HCT116 (cell line): ENCODE measurements around the gene DEF6. TPM values are rescaled to one million over a fixed set of nuclear protein-coding genes. Genes with fewer than 3 reads are reported as not detected.

Experiments
- ATAC-seq: fragments of 200-7000 bp; cut with Tn5 transposase; 2 replicates; pipeline ENCODE4 v1.9.1; 2020; ENCODE audit warnings: mild to moderate bottlenecking, moderate library complexity
- BruUV-seq: library from RNA; stranded (reverse); fragments of 400-500 nt; replicated peaks from 2 replicates; lab custom pipeline; 2021; lab: Mats Ljungman, UMichigan
- CTCF ChIA-PET: fragments of 300-600 bp; sonication (Branson Sonifier 250); formaldehyde crosslinking; loops from one replicate; lab custom pipeline; 2021; ENCODE audit warnings: antibody characterized with exemption; lab: Charles Lee
- POLR2A ChIA-PET: fragments of 300-600, 350-600 bp; sonication (Branson Sonifier 250); formaldehyde crosslinking; loops from one replicate; lab custom pipeline; 2021; ENCODE audit warnings: antibody characterized with exemption; lab: Charles Lee
- RAD21 ChIA-PET, 2 experiments: fragments of 300-600 bp; sonication (Branson Sonifier 250); formaldehyde crosslinking; loops; one replicate each; lab custom pipeline; 2023; ENCODE audit warnings: low total read pairs in 2 of 2; ENCODE audit not compliant: uncharacterized antibody in 2 of 2, unreplicated experiment in 2 of 2, low non-redundant PET in 1 of 2; lab: Charles Lee
- DNase-seq: peaks from one replicate; pipeline ENCODE4 v3.0.0-alpha.2; 2010; ENCODE audit warnings: low read depth, low spot score
- H2AFZ ChIP-seq: fragments of 200-600 bp; shearing (Covaris generic), sonication (generic); 2 replicates; pipeline ENCODE4 v1.6.1; 2017; ENCODE audit warnings: low read depth, mixed run types, mixed read lengths, antibody characterized with exemption, low read length; ENCODE audit not compliant: poor library complexity, severe bottlenecking
- H3K27ac ChIP-seq: 2 replicates; pipeline ENCODE4 v1.5.1; 2012; ENCODE audit warnings: low read depth, low read length
- H3K27me3 ChIP-seq: fragments of 200-600 bp; sonication (generic); 2 replicates; pipeline ENCODE4 v1.6.1; 2016; ENCODE audit warnings: mixed run types, low read length, mixed read lengths; ENCODE audit not compliant: insufficient read depth
- H3K36me3 ChIP-seq, 2 experiments: fragments of 200-500 bp in 1 of 2; fragments of 200-600 bp in 1 of 2; sonication (Bioruptor generic) in 1 of 2; sonication (generic) in 1 of 2; 2 replicates each; pipeline versions ENCODE4 v1.5.1 to v1.6.1; 2014 to 2016; ENCODE audit warnings: low read length in 2 of 2, inconsistent platforms in 1 of 2, mixed read lengths in 1 of 2, mixed run types in 1 of 2; ENCODE audit not compliant: insufficient read depth in 2 of 2, control insufficient read depth in 1 of 2
- H3K4me1 ChIP-seq, 2 experiments: fragments of 200-600 bp in 1 of 2; sonication (generic) in 1 of 2; 2 replicates each; pipeline versions ENCODE4 v1.5.1 to v1.6.1; 2012 to 2017; ENCODE audit warnings: low read length in 2 of 2, inconsistent platforms in 1 of 2, mild to moderate bottlenecking in 1 of 2, mixed read lengths in 1 of 2, mixed run types in 1 of 2, moderate library complexity in 1 of 2; ENCODE audit not compliant: insufficient read depth in 2 of 2, control insufficient read depth in 1 of 2
- H3K4me2 ChIP-seq: fragments of 200-600 bp; sonication (generic); 2 replicates; pipeline ENCODE4 v1.6.1; 2017; ENCODE audit warnings: mixed run types, low read length, mixed read lengths
- H3K4me3 ChIP-seq, 2 experiments: fragments of 200-600 bp in 1 of 2; sonication (generic) in 1 of 2; replicated peaks in 1 of 2; 2 replicates each; pipeline ENCODE4 v1.5.1; 2011 to 2016; ENCODE audit warnings: low read length in 2 of 2, control low read depth in 1 of 2, low read depth in 1 of 2, mild to moderate bottlenecking in 1 of 2, mixed read lengths in 1 of 2, mixed run types in 1 of 2
- H3K79me2 ChIP-seq: fragments of 200-600 bp; sonication (generic); 2 replicates; pipeline ENCODE4 v1.6.1; 2017; ENCODE audit warnings: mild to moderate bottlenecking, mixed run types, low read length, moderate library complexity, mixed read lengths; ENCODE audit not compliant: insufficient read depth
- H3K9ac ChIP-seq: fragments of 200-600 bp; sonication (generic); 2 replicates; pipeline ENCODE4 v1.6.1; 2016; ENCODE audit warnings: low read length, mixed read lengths
- H3K9me2 ChIP-seq: fragments of 200-600 bp; sonication (generic), shearing (Covaris generic); 2 replicates; pipeline ENCODE4 v1.6.1; 2017; ENCODE audit warnings: mixed run types, mild to moderate bottlenecking, moderate library complexity; ENCODE audit not compliant: insufficient read depth
- H3K9me3 ChIP-seq, 2 experiments: fragments of 200-500 bp in 1 of 2; fragments of 200-600 bp in 1 of 2; sonication (Bioruptor generic) in 1 of 2; sonication (generic) in 1 of 2; 2 replicates each; pipeline ENCODE4 v1.6.1; 2014 to 2017; ENCODE audit warnings: low read length in 2 of 2, mixed read lengths in 2 of 2, inconsistent platforms in 1 of 2, low read depth in 1 of 2, mild to moderate bottlenecking in 1 of 2, mixed run types in 1 of 2, moderate library complexity in 1 of 2; ENCODE audit not compliant: control insufficient read depth in 1 of 2, insufficient read depth in 1 of 2
- H4K20me1 ChIP-seq: fragments of 200-600 bp; sonication (generic), shearing (Covaris generic); 2 replicates; pipeline ENCODE4 v1.6.1; 2017; ENCODE audit warnings: mixed run types, mild to moderate bottlenecking, moderate library complexity; ENCODE audit not compliant: insufficient read depth
- ATF3 ChIP-seq: IDR thresholded peaks from 2 replicates; pipeline ENCODE4 v1.6.1; 2012
- CBX3 ChIP-seq: IDR thresholded peaks from 2 replicates; pipeline ENCODE4 v1.6.1; 2012; ENCODE audit warnings: low read depth
- EZH2phosphoT487 ChIP-seq: fragments of 200-600 bp; IDR thresholded peaks from 2 replicates; pipeline ENCODE4 v1.6.1; 2018; ENCODE audit warnings: antibody characterized with exemption, borderline replicate concordance
- FOSL1 ChIP-seq: IDR thresholded peaks from 2 replicates; pipeline ENCODE4 v1.6.1; 2012; ENCODE audit warnings: low read depth
- JUND ChIP-seq: IDR thresholded peaks from 2 replicates; pipeline ENCODE4 v1.6.1; 2012
- MAX ChIP-seq: IDR thresholded peaks from 2 replicates; pipeline ENCODE4 v1.6.1; 2012
- POLR2AphosphoS5 ChIP-seq: IDR thresholded peaks from 2 replicates; pipeline ENCODE4 v1.6.1; 2011; ENCODE audit warnings: mild to moderate bottlenecking, low read depth, low read length, moderate library complexity
- RAD21 ChIP-seq: IDR thresholded peaks from 2 replicates; pipeline ENCODE4 v1.6.1; 2012; ENCODE audit warnings: low read depth, mild to moderate bottlenecking
- REST ChIP-seq: IDR thresholded peaks from 2 replicates; pipeline ENCODE4 v1.6.1; 2012; ENCODE audit warnings: low read depth
- SIN3A ChIP-seq: IDR thresholded peaks from 2 replicates; pipeline ENCODE4 v1.6.1; 2012; ENCODE audit warnings: low read depth
- SP1 ChIP-seq: IDR thresholded peaks from 2 replicates; pipeline ENCODE4 v1.6.1; 2012; ENCODE audit warnings: low read depth
- ZFX ChIP-seq: fragments of 450-650 bp; IDR thresholded peaks from 2 replicates; pipeline ENCODE4 v1.6.1; 2017
- ZNF274 ChIP-seq: fragments of 200-500 bp; sonication (Bioruptor generic); IDR thresholded peaks from 2 replicates; pipeline ENCODE4 v1.6.1; 2014; ENCODE audit warnings: mild to moderate bottlenecking, low read depth, low read length, inconsistent platforms
- intact Hi-C: fragments of 100-400 bp; cut with micrococcal nuclease; formaldehyde crosslinking; loops from 2 replicates; pipeline ENCODE4 v1.10.0; 2022
- total RNA-seq: library from RNA; stranded (reverse); gene quantifications from one replicate; pipeline ENCODE4 v1.2.1, GENCODE V29; 2021; ENCODE audit not compliant: unreplicated experiment
- TF ChIP-seq, protein P1 (sequence below): IDR thresholded peaks from 2 replicates; pipeline ENCODE4 v1.6.1; 2011; ENCODE audit warnings: mild to moderate bottlenecking, low read length, moderate library complexity; ENCODE audit not compliant: insufficient replicate concordance; ENCODE audit errors: extremely low read depth
- TF ChIP-seq, protein P2 (sequence below), 3 experiments: fragments of 200-600 bp in 1 of 3; sonication (generic) in 1 of 3; IDR thresholded peaks in 2 of 3; conservative IDR thresholded peaks in 1 of 3; 2 replicates each; pipeline ENCODE4 v1.5.1; 2012 to 2017; ENCODE audit warnings: low read depth in 2 of 3, low read length in 2 of 3, antibody characterized with exemption in 1 of 3, borderline replicate concordance in 1 of 3, control low read depth in 1 of 3, mild to moderate bottlenecking in 1 of 3, mixed read lengths in 1 of 3, mixed run types in 1 of 3, moderate library complexity in 1 of 3; ENCODE audit not compliant: insufficient read depth in 1 of 3

DEF6 gene
- total RNA-seq, 1 experiment from 2014 or later, result 40.4 TPM

GRCh38 chr6:35294308-35294945 is 3.2 kb upstream of the DEF6 start:
- BruUV-seq, result no TSS peak
- no peak for TF ChIP-seq CBX3
- TF ChIP-seq ATF3, result no peak
- TF ChIP-seq ZFX, result no peak
- no peak for TF ChIP-seq POLR2AphosphoS5
- TF ChIP-seq MAX, result no peak
- no peak for TF ChIP-seq JUND
- TF ChIP-seq ZNF274, result no peak
- no peak for TF ChIP-seq SIN3A
- TF ChIP-seq SP1, result no peak
- no peak for TF ChIP-seq FOSL1
- no peak for TF ChIP-seq REST
- peak; percentile 77 for TF ChIP-seq RAD21
- TF ChIP-seq EZH2phosphoT487, result no peak
- TF ChIP-seq, protein P1, sequence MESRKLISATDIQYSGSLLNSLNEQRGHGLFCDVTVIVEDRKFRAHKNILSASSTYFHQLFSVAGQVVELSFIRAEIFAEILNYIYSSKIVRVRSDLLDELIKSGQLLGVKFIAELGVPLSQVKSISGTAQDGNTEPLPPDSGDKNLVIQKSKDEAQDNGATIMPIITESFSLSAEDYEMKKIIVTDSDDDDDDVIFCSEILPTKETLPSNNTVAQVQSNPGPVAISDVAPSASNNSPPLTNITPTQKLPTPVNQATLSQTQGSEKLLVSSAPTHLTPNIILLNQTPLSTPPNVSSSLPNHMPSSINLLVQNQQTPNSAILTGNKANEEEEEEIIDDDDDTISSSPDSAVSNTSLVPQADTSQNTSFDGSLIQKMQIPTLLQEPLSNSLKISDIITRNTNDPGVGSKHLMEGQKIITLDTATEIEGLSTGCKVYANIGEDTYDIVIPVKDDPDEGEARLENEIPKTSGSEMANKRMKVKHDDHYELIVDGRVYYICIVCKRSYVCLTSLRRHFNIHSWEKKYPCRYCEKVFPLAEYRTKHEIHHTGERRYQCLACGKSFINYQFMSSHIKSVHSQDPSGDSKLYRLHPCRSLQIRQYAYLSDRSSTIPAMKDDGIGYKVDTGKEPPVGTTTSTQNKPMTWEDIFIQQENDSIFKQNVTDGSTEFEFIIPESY, result no peak
- TF ChIP-seq, protein P2, sequence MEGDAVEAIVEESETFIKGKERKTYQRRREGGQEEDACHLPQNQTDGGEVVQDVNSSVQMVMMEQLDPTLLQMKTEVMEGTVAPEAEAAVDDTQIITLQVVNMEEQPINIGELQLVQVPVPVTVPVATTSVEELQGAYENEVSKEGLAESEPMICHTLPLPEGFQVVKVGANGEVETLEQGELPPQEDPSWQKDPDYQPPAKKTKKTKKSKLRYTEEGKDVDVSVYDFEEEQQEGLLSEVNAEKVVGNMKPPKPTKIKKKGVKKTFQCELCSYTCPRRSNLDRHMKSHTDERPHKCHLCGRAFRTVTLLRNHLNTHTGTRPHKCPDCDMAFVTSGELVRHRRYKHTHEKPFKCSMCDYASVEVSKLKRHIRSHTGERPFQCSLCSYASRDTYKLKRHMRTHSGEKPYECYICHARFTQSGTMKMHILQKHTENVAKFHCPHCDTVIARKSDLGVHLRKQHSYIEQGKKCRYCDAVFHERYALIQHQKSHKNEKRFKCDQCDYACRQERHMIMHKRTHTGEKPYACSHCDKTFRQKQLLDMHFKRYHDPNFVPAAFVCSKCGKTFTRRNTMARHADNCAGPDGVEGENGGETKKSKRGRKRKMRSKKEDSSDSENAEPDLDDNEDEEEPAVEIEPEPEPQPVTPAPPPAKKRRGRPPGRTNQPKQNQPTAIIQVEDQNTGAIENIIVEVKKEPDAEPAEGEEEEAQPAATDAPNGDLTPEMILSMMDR (IDR thresholded peaks at IDR 0.05 in 2 of 3, conservative IDR thresholded peaks at IDR 0.05 in 1 of 3; ENCODE audit: borderline replicate concordance in 1 of 3, insufficient read depth in 1 of 3, low read depth in 2 of 3, low read length in 2 of 3), result peak; percentile 62 to 88 (median 85); a peak in 5 of 6 replicates
- H3K27me3 ChIP-seq, result no peaks in the 10 kb centered on the region
- no peaks in the 10 kb centered on the region for H4K20me1 ChIP-seq
- intact Hi-C loops, result no loop called here
- H3K36me3 ChIP-seq, result peaks cover 14 to 23% of the 10 kb centered on the region in 2 experiments; a peak in 3 of 4 replicates
- ATAC-seq (peak; percentile 53), DNase-seq (peak; percentile 23)
- H3K79me2 ChIP-seq, result peaks cover 14% of the 10 kb centered on the region; the same call in 1 of the 2 replicates
- H2AFZ ChIP-seq, result no peak overlapping the region
- no peaks in the 10 kb centered on the region for H3K9me2 ChIP-seq
- ChIA-PET CTCF (interaction anchor here (0.8 to 1.8 kb wide), 6 partner anchors 9 to 442 kb away, joined by 3 to 6 read pairs (median 3); partner anchors contain the start of gene FANCE), RAD21 (interaction anchor here in 1 of 2 experiments (1.7 kb wide), 1 partner anchor 155 kb away, joined by 5 read pairs; no protein-coding TSS in a partner anchor), POLR2A (no interaction called here)
- no peaks in the 10 kb centered on the region for H3K9me3 ChIP-seq
- H3K4me2 ChIP-seq, result no peak overlapping the region
- no peak overlapping the region for H3K4me3 ChIP-seq
- no peak overlapping the region for H3K27ac ChIP-seq
- peaks cover 7 to 25% of the 10 kb centered on the region in 2 experiments; a peak in 3 of 4 replicates for H3K4me1 ChIP-seq
- H3K9ac ChIP-seq, result no peak overlapping the region
